Breast epithelium (tissue), 3 donors: ENCODE measurements around the gene HABP4.

Source experiments
- POLR2A ChIP-seq: fragments of 450-650 bp; IDR thresholded peaks from one replicate; pipeline ENCODE4 v1.6.1; 2016; ENCODE audit warnings: antibody characterized with exemption, mild to moderate bottlenecking, moderate library complexity
- POLR2AphosphoS5 ChIP-seq, 3 donors: sonication (generic); formaldehyde crosslinking; IDR thresholded peaks; one replicate each; pipeline ENCODE4 v1.6.1; 2017; ENCODE audit warnings: antibody characterized with exemption in 3 of 3
- TF ChIP-seq, protein P1 (sequence below), 3 donors: fragments of 450-650 bp; IDR thresholded peaks; one replicate each; pipeline ENCODE4 v1.5.1; 2016 to 2017; ENCODE audit warnings: antibody characterized with exemption in 3 of 3, mild to moderate bottlenecking in 3 of 3, moderate library complexity in 3 of 3

DNA sequence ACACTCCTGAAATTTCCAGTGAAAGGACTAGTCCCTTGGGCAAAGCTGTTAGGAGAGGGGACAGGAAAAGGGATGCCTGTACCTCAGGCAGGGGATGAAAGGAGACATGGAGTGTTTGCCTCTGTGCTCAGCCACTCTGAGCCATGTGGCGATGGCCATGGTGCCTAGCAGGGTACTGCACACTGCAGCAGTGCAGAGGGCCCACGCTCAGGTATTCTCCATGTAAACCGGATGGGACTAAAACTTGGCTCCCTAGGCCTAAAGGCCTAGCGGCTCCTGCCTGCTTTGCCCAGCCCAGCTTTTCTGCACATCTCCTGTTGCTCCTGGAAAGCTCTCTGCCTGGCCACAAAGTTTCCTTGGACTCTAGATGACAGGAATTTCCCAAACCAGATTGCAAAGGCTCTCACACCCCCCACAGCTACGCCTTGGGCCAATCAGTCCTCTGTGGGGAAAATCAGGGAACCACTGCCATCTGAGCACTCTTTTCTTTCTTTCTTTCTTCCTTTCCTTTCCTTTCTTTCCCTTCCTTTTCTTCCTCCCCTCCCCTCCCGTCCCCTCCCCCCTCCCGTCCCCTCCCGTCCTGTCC lies 44.3 kb downstream of the HABP4 start:
- TF ChIP-seq POLR2A (no peak), POLR2AphosphoS5 (IDR thresholded peaks at IDR 0.05) (no peak)
- TF ChIP-seq, protein P1, sequence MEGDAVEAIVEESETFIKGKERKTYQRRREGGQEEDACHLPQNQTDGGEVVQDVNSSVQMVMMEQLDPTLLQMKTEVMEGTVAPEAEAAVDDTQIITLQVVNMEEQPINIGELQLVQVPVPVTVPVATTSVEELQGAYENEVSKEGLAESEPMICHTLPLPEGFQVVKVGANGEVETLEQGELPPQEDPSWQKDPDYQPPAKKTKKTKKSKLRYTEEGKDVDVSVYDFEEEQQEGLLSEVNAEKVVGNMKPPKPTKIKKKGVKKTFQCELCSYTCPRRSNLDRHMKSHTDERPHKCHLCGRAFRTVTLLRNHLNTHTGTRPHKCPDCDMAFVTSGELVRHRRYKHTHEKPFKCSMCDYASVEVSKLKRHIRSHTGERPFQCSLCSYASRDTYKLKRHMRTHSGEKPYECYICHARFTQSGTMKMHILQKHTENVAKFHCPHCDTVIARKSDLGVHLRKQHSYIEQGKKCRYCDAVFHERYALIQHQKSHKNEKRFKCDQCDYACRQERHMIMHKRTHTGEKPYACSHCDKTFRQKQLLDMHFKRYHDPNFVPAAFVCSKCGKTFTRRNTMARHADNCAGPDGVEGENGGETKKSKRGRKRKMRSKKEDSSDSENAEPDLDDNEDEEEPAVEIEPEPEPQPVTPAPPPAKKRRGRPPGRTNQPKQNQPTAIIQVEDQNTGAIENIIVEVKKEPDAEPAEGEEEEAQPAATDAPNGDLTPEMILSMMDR (IDR thresholded peaks at IDR 0.05) = no peak
